Activated T-cell treated with anti-CD3 and anti-CD28 coated beads for 1 hour (primary cell): ENCODE data around the gene ESYT3.
"Not testable (repeated sequence)": the region's sequence is repeated elsewhere in the genome, so short reads cannot be mapped to it uniquely, and the experiment has no call there.

Source experiments
- DNase-seq: peaks from one replicate; pipeline ENCODE4 v3.0.0-alpha.2; 2020; ENCODE audit warnings: low read depth

The ESYT3 gene

DNA sequence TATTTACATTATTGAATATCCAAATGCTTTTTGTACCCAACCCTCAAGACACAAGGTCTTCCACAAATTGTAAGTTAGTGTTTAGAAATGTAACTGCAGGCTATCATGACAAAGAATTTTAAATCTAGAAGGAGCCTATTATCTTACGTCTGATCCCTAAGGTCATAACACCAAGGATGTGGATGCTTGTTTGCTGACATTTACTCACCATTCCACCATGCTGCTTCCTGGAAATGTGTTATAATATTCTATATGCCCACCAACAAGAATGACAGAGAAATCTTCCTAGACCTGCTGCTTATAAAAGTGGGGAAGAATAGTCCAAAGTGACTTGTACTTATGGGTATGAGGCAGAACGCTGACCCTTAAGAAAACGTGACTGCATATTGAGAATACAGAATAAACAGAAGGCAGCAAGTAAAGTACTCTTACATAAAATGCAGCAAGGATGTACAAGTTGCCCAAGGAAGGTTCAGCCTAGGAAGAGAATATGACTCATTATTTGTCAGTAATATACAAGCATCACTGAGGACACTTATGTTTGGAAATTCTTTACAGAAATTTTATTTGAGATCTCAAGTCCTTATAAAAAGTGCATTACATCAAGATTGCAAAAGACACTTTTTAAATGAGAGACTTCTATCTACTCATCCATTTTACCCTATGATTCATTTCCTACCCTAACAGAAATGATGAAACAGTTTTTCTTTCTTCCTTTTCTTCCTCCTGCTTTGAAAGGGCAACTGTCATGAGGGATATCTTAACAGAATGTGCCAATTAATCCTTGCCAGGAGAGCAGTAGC, 59.6 kb downstream of the ESYT3 start:
- no peak for DNase-seq

DNA sequence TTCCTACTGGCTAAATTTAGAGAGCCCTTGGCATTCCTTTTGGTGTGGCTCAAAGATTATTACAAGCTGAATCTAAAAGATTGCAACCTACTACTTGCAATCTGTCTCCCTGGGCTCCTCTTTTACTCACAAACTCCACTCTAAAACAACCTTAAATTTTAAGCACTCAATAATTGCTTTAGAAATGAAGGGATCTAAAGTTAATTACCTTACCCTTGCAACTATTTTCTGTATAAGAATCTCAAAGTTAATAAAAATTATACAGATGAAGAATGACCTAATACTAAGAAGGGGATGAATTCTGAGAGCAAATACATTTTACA, 60.2 kb downstream of the ESYT3 start:
- DNase-seq: no peak

DNA sequence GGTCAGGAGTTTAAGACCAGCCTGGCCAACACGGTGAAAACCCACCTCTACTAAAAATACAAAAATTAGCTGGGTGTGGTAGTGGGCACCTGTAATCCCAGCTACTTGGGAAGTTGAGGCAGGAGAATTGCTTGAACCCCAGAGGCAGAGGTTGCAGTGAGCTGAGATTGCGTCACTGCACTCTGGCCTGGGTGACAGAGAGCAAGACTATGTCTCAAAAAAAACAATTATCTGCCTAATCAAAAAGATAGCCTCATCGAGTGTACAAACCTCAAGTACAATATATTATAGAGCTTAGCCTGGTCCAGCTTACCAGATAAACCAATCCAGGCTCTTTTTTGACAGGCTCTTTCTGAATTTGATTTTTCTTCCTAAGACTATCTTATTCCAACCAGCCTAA, 61.2 kb downstream of the ESYT3 start:
- DNase-seq: not testable (repeated sequence)

DNA sequence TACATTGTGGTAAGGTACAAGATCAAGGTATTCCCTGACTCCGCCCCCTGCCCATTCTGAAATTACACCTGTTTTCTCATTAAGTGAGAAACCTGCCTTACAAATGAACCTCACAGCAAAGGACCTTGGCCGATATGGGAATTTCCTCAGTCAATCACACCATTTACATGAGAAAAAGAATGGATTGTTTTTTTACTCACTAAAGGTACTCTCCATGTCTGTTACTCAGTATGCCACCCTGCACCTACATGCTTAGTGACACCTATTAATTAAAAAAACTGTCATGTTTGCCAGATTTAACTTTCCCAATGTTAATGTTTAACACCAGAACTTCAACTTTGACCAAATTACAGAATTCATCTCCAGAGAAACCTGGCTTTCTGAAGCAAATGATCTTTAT, 62.0 kb downstream of the ESYT3 start:
- DNase-seq: no peak

DNA sequence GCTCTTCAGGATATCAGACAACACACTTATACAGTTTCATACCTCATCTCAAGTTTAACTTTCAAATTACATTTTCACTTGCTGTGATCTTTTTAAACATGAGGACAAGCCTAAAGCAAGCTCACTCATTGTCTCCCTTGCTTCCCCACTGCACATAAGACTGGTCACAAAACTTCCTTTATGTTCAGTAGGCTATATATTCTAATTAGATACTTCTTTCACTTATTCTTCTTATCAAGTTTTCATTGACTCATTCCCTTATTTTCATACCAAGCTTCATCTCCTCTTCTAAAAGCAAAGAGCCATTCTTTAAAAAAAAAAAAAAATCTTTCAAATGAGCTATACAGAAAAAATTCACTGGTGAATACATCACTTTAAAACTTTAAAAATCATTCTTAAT, 62.6 kb downstream of the ESYT3 start:
- DNase-seq: no peak

DNA sequence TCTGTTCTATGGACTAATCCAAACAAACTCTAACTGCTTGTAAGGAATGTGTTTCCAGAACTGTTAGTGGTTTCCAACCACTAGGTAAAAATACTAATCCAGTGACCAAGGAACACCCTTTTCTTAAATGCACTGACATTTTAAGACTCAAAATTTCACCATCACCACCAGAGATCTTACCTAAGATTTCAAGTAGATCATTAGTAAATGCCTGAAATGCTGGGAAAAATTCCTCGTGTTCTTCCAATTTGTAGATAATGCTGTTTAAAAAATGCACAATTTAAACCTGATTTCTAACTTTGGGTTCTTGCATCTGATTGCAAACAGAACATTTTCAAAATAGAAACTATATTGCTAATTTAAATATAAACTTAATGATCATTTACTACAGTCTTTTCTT, 63.4 kb downstream of the ESYT3 start:
- no peak for DNase-seq

DNA sequence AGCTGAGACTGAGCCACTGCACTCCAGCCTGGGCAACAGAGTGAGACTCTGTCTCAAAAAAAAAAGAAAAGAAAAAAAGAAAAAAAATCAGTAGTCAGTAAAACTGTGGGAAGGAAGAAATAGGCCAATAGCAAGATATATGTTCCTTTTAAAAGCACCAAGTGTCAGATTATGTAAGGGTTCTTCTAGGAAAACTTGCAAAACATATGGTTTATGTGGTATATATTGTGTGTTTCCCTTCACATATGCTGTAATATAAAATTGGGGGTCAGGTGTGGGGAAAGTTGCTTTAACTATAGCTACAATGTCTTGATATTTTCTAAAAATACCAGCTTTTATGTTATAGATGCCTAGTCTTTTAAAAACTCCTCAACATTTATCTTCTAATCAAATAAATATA, 64.6 kb downstream of the ESYT3 start:
- DNase-seq: no peak

DNA sequence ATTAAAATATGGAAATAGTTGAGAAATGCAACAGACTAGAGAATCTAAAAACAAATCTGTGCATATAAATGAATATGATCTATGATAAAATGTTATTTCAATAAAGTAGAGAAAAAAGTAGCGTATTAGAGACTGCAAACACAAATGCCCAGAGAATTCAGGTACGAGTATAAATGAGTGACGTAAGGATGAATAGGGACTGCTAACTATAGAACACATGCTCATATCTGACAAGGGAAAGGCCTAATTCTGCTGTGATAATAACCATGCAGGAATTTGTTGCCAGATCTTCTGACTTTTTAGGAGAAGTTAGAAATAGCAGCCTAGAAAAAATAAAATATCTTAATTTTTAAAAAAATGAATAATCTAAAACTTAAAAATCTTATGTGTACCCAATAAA, 73.1 kb downstream of the ESYT3 start:
- no peak for DNase-seq

DNA sequence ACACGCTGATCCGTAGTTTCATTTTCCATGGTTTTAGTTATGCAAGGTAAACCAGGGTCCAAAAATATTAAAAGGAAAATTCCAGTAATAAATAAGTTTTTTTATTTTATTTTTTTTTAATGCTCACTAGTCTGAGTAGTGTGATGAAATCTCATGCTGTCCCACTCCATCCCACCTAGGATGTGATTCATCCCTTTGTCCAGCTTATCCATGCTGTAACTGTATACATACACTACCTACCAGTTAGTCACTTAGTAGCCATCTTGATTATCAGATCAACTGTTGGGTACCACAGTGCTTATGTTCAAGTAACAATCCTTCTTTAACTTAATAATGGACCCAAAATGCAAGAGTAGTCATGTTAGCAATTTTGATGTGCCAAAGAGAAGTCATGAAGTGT, 75.2 kb downstream of the ESYT3 start:
- no peak for DNase-seq

DNA sequence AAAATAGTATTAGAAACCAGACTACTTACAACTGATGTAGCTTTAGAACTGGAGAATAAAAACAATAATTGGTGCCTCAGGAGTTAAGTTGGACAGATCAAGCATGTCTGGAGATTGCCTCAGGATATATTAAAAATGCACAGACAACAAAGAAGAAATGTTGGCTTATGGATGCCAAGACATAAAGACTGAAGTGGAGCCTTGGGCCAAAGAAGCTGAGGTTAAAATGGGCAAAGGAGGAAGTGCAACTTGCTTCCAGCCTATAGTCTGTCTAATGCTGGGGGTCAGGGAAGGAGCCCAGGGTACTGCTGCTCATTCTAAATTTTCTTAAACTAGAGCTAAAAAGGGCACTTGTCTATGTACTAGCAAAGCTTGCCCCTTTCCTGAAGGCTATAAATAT, 77.5 kb downstream of the ESYT3 start:
- DNase-seq: no peak

DNA sequence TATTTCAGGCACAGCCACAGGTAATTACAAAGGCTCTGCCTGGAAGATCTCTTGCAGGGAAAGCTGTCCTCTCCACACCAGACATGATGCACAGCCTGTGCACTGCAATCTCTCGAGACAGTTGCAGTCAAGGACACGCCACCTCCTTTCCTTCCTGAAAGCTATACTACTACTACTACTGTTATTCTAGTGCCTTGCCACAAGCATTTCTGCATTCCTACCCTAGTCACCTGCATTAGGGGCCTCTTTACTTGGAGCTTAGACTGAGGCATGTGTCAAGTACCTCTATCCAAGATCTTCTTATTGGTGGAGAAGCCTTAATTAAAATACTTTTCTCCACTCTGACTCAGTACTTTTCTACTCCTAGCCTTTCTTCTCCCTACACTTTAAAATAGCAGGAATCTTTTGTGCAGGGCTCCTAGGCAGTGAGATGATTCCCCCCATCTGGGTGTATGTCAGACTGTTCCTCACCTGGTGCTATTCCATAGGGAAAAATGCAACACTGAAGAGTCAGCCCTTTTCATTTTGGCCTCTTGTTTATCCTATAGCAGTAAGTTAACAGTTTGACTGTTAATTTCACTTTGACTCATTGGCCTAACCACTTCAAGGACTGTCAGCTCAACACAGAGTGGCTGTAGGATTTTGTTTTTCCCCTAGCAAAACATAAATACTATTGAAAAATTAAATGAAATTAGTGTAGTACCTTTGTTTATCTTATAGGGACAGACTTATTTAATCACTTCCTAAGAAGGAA, 78.9 kb downstream of the ESYT3 start:
- DNase-seq: no peak

DNA sequence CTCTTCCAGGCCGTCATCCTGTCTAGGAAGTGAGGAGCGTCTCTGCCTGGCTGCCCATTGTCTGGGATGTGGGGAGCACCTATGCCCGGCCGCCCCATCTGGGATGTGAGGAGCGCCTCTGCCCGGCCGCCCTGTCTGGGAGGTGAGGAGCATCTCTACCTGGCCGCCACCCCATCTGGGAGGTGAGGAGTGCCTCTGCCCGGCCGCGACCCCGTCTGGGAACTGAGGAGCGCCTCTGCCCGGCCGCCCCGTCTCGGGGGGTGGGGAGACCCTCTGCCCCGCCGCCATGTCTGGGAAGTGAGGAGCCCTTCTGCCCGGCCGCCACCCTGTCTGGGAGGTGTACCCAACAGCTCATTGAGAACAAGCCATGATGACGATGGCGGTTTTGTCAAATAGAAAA, 87.0 kb downstream of the ESYT3 start:
- not testable (repeated sequence) for DNase-seq
